Endothelial cell of umbilical vein (primary cell): ENCODE data around the gene RBMS2. TPM values are rescaled to one million over a fixed set of nuclear protein-coding genes. Genes with fewer than 3 reads are reported as not detected.

Experiments used
- BruUV-seq: library from RNA; stranded (reverse); fragments of 400-500 nt; replicated peaks from 2 replicates; lab custom pipeline; 2021; lab: Mats Ljungman, UMichigan
- CTCF ChIA-PET: fragments of 300-600, 350-600 bp; sonication (Branson Sonifier 250); formaldehyde crosslinking; loops from one replicate; lab custom pipeline; 2021; ENCODE audit warnings: antibody characterized with exemption, inconsistent platforms; lab: Charles Lee
- POLR2A ChIA-PET: fragments of 300-600, 350-600 bp; sonication (Branson Sonifier 250); formaldehyde crosslinking; loops from one replicate; lab custom pipeline; 2021; ENCODE audit warnings: antibody characterized with exemption, inconsistent platforms; lab: Charles Lee
- DNase-seq: peaks from one replicate; pipeline ENCODE4 v3.0.0-alpha.2; 2011; ENCODE audit warnings: low read depth, low spot score
- FAIRE-seq: peaks from 2 replicates; lab custom pipeline; 2011; peaks lifted over from hg19 to GRCh38; lab: Jason Lieb, UNC
- H2AFZ ChIP-seq: 2 replicates; pipeline ENCODE4 v1.6.0; 2012; ENCODE audit warnings: low read depth, low read length, control low read depth, inconsistent platforms
- H3K27ac ChIP-seq: 2 replicates; pipeline ENCODE4 v1.5.1; 2011; ENCODE audit warnings: low read depth, mild to moderate bottlenecking, control low read depth, low read length, moderate library complexity; ENCODE audit not compliant: insufficient read depth
- H3K27me3 ChIP-seq, 2 experiments: 2 replicates each; pipeline versions ENCODE4 v1.6.0 to v1.6.1; 2011; ENCODE audit warnings: low read length in 2 of 2, mixed read lengths in 1 of 2; ENCODE audit not compliant: control insufficient read depth in 2 of 2, insufficient read depth in 2 of 2
- H3K36me3 ChIP-seq, 2 experiments: 2 replicates in 1 of 2; 3 replicates in 1 of 2; pipeline ENCODE4 v1.5.1; 2011; ENCODE audit warnings: low read length in 2 of 2, mild to moderate bottlenecking in 1 of 2, moderate library complexity in 1 of 2; ENCODE audit not compliant: control insufficient read depth in 2 of 2, insufficient read depth in 2 of 2; ENCODE audit errors: extremely low read depth in 1 of 2
- H3K4me1 ChIP-seq: 3 replicates; pipeline ENCODE4 v1.5.1; 2011; ENCODE audit warnings: mild to moderate bottlenecking, low read length; ENCODE audit not compliant: control insufficient read depth, insufficient read depth; ENCODE audit errors: extremely low read depth
- H3K4me2 ChIP-seq: 2 replicates; pipeline ENCODE4 v1.6.1; 2011; ENCODE audit warnings: low read length, control low read depth, mixed read lengths; ENCODE audit not compliant: insufficient read depth
- H3K4me3 ChIP-seq, 3 experiments: fragments of 200-600 bp in 1 of 3; sonication (generic), shearing (Covaris generic) in 1 of 3; replicated peaks in 1 of 3; 2 replicates each; pipeline ENCODE4 v1.5.1; 2011 to 2016; ENCODE audit warnings: control low read depth in 3 of 3, low read length in 3 of 3, mild to moderate bottlenecking in 2 of 3, inconsistent platforms in 1 of 3, low read depth in 1 of 3, moderate library complexity in 1 of 3; ENCODE audit not compliant: insufficient read depth in 1 of 3
- H3K79me2 ChIP-seq: 2 replicates; pipeline ENCODE4 v1.6.0; 2012; ENCODE audit warnings: low read length, inconsistent platforms; ENCODE audit not compliant: control insufficient read depth, insufficient read depth
- H3K9ac ChIP-seq: replicated peaks from 2 replicates; pipeline ENCODE3; 2011; ENCODE audit warnings: low read length, control low read depth; ENCODE audit not compliant: insufficient read depth; ENCODE audit errors: extremely low read depth
- H3K9me1 ChIP-seq: replicated peaks from 3 replicates; pipeline ENCODE4 v1.6.0; 2011; ENCODE audit warnings: mild to moderate bottlenecking, low read length; ENCODE audit not compliant: control insufficient read depth, insufficient read depth; ENCODE audit errors: extremely low read depth
- H3K9me3 ChIP-seq: replicated peaks from 2 replicates; pipeline ENCODE4 v1.5.1; 2012; ENCODE audit warnings: low read length, inconsistent platforms; ENCODE audit not compliant: control insufficient read depth, insufficient read depth
- H4K20me1 ChIP-seq: replicated peaks from 2 replicates; pipeline ENCODE3; 2011; ENCODE audit warnings: mild to moderate bottlenecking, low read length; ENCODE audit not compliant: control insufficient read depth, insufficient read depth; ENCODE audit errors: extremely low read depth
- EZH2 ChIP-seq: IDR thresholded peaks from 2 replicates; pipeline ENCODE4 v1.6.1; 2012; ENCODE audit warnings: borderline replicate concordance, low read depth, mild to moderate bottlenecking, moderate library complexity, low read length, inconsistent platforms; ENCODE audit not compliant: severe bottlenecking
- FOS ChIP-seq: IDR thresholded peaks from 2 replicates; pipeline ENCODE4 v1.6.1; 2011; ENCODE audit warnings: mild to moderate bottlenecking, low read length, moderate library complexity, borderline replicate concordance; ENCODE audit not compliant: insufficient read depth
- GATA2 ChIP-seq: IDR thresholded peaks from 2 replicates; pipeline ENCODE4 v1.7.0; 2011; ENCODE audit warnings: low read depth, mild to moderate bottlenecking, moderate library complexity, mixed read lengths, low read length; ENCODE audit not compliant: insufficient read length, insufficient read depth
- JUN ChIP-seq: IDR thresholded peaks from 2 replicates; pipeline ENCODE4 v1.6.1; 2011; ENCODE audit warnings: borderline replicate concordance, low read depth; ENCODE audit not compliant: insufficient read length, insufficient read depth
- MAX ChIP-seq: IDR thresholded peaks from 2 replicates; pipeline ENCODE4 v1.6.1; 2011; ENCODE audit not compliant: insufficient read depth, insufficient read length
- MYC ChIP-seq: IDR thresholded peaks from one replicate; pipeline ENCODE4 v1.6.1; 2011; ENCODE audit warnings: mild to moderate bottlenecking, low read depth, low read length
- POLR2A ChIP-seq: IDR thresholded peaks from 2 replicates; pipeline ENCODE4 v1.6.1; 2012; ENCODE audit warnings: low read depth, mild to moderate bottlenecking, control low read depth, low read length
- POLR2AphosphoS5 ChIP-seq: IDR thresholded peaks from 2 replicates; pipeline ENCODE4 v1.6.1; 2012; ENCODE audit warnings: low read depth, mild to moderate bottlenecking, control low read depth, low read length, moderate library complexity; ENCODE audit not compliant: insufficient read depth
- dilution Hi-C: fragments of 300-500 bp; cut with MboI; formaldehyde crosslinking; loops from one replicate; pipeline ENCODE4 v1.15.0; 2019; ENCODE audit warnings: low sequenced_read_pairs; ENCODE audit not compliant: extremely low pct_ligation_motif_present
- intact Hi-C: fragments of 100-400 bp; cut with micrococcal nuclease; formaldehyde crosslinking; loops from one replicate; pipeline ENCODE4 v1.10.0; 2022
- polyA plus RNA-seq, 4 experiments: library from polyadenylated mRNA; depleted of rRNA in 3 of 4; stranded (reverse) in 3 of 4; unstranded in 1 of 4; fragments of >200 nt; gene quantifications; 2 replicates each; pipeline versions ENCODE4 v1.2.1 to v1.2.3, GENCODE V29; 2011 to 2012; ENCODE audit warnings: missing spikeins in 1 of 4
- total RNA-seq: library from RNA; stranded (reverse); gene quantifications from 2 replicates; pipeline ENCODE4 v1.2.3, GENCODE V29; 2021
- TF ChIP-seq, protein P1 (sequence below), 2 donors: IDR thresholded peaks; 1 replicate in 1 of 2; 2 replicates in 1 of 2; pipeline ENCODE4 v1.5.1; 2011; ENCODE audit warnings: low read length in 2 of 2, mild to moderate bottlenecking in 2 of 2, moderate library complexity in 2 of 2, control low read depth in 1 of 2, inconsistent platforms in 1 of 2, low read depth in 1 of 2; ENCODE audit not compliant: insufficient read depth in 1 of 2; ENCODE audit errors: extremely low read depth in 1 of 2

RBMS2 gene
- total and polyA plus RNA-seq, 2 donors (not counting 3 experiments of a cell fraction or from before 2014, with no cell fraction given), result 66.8 to 103 TPM

- H3K79me2 ChIP-seq, result peaks cover 6% of the 10 kb centered on the region
- no peak overlapping the region for H3K4me3 ChIP-seq
- no peaks in the 10 kb centered on the region for H3K9me3 ChIP-seq
- peaks cover 19% of the 10 kb centered on the region for H3K4me1 ChIP-seq
- no peaks in the 10 kb centered on the region for H3K27me3 ChIP-seq
- CTCF ChIA-PET, result interaction anchor here (1.5 to 6.3 kb wide), 3 partner anchors 26 to 53 kb away, joined by 4 to 53 read pairs (median 4); no protein-coding TSS in a partner anchor
- H3K9me1 ChIP-seq, result no peaks in the 10 kb centered on the region
- no peak for DNase-seq
- no peak overlapping the region for H3K27ac ChIP-seq
- TF ChIP-seq MAX (no peak), JUN (no peak), EZH2 (no peak), FOS (no peak), POLR2AphosphoS5 (no peak), GATA2 (no peak), POLR2A (no peak), MYC (no peak)
- TF ChIP-seq, protein P1, sequence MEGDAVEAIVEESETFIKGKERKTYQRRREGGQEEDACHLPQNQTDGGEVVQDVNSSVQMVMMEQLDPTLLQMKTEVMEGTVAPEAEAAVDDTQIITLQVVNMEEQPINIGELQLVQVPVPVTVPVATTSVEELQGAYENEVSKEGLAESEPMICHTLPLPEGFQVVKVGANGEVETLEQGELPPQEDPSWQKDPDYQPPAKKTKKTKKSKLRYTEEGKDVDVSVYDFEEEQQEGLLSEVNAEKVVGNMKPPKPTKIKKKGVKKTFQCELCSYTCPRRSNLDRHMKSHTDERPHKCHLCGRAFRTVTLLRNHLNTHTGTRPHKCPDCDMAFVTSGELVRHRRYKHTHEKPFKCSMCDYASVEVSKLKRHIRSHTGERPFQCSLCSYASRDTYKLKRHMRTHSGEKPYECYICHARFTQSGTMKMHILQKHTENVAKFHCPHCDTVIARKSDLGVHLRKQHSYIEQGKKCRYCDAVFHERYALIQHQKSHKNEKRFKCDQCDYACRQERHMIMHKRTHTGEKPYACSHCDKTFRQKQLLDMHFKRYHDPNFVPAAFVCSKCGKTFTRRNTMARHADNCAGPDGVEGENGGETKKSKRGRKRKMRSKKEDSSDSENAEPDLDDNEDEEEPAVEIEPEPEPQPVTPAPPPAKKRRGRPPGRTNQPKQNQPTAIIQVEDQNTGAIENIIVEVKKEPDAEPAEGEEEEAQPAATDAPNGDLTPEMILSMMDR (IDR thresholded peaks at IDR 0.05; ENCODE audit: extremely low read depth in 1 of 2, insufficient read depth in 1 of 2, low read depth in 1 of 2, low read length in 2 of 2), result no peak
- H3K9ac ChIP-seq, result no peak overlapping the region
- dilution Hi-C loops, result no loop called here
- POLR2A ChIA-PET, result no interaction called here
- H3K36me3 ChIP-seq, result peaks cover 13 to 20% of the 10 kb centered on the region in 2 experiments
- BruUV-seq, result no TSS peak
- FAIRE-seq, result no peak
- intact Hi-C loops, result no loop called here
- no peak overlapping the region for H3K4me2 ChIP-seq
- H2AFZ ChIP-seq, result no peak overlapping the region
- H4K20me1 ChIP-seq, result no peaks in the 10 kb centered on the region
Measured at GRCh38 chr12:56568146-56568545, 46.5 kb downstream of the RBMS2 start.
